ENCODE data around the gene SLC22A23.

- TF ChIP-seq CTCF (IDR thresholded peaks at IDR 0.05) (no peak), POLR2A (IDR thresholded peaks at IDR 0.05) (no peak)
Measured at GRCh38 chr6:3443221-3443515, 13.7 kb downstream of the SLC22A23 start.
